Ovary (tissue), 10 donors: ENCODE measurements around the gene SYVN1. TPM values are rescaled to one million over a fixed set of nuclear protein-coding genes. Genes with fewer than 3 reads are reported as not detected.

Source experiments
- DNase-seq, 5 donors: peaks; one replicate each; pipeline ENCODE4 v3.0.0-alpha.2; 2019 to 2020
- H3K27ac ChIP-seq, 2 donors: fragments of 200-600 bp; one replicate each; pipeline versions ENCODE4 v1.5.1 to v1.8.0; 2019 to 2022
- H3K27me3 ChIP-seq: fragments of 200-600 bp; one replicate; pipeline ENCODE4 v1.8.0; 2022
- H3K36me3 ChIP-seq: fragments of 200-600 bp; sonication (generic); one replicate; pipeline ENCODE4 v1.5.1; 2019
- H3K4me1 ChIP-seq: one replicate; pipeline ENCODE4 v1.8.1; 2013; ENCODE audit warnings: mild to moderate bottlenecking, moderate library complexity; ENCODE audit not compliant: insufficient read depth
- H3K4me3 ChIP-seq: fragments of 200-600 bp; sonication (generic); one replicate; pipeline ENCODE4 v1.5.1; 2017
- H3K9me3 ChIP-seq, 2 donors: fragments of 200-600 bp in 1 of 2; sonication (generic) in 1 of 2; one replicate each; pipeline versions ENCODE4 v1.5.1 to v1.8.1; 2013 to 2019; ENCODE audit warnings: mild to moderate bottlenecking in 1 of 2, moderate library complexity in 1 of 2
- CTCF ChIP-seq, 3 donors: fragments of 450-650 bp in 2 of 3; fragments of 200-600 bp in 1 of 3; IDR thresholded peaks; one replicate each; pipeline versions ENCODE4 v1.5.1 to v1.8.0; 2016 to 2022; ENCODE audit warnings: antibody characterized with exemption in 3 of 3, mild to moderate bottlenecking in 1 of 3
- EP300 ChIP-seq: sonication (generic); formaldehyde crosslinking; IDR thresholded peaks from one replicate; pipeline ENCODE4 v1.6.1; 2017; ENCODE audit warnings: antibody characterized with exemption
- POLR2A ChIP-seq: fragments of 450-650 bp; IDR thresholded peaks from one replicate; pipeline ENCODE4 v1.6.1; 2017; ENCODE audit warnings: antibody characterized with exemption, mild to moderate bottlenecking, moderate library complexity
- WGBS, 3 donors: extraction: QIAGEN DNeasy Blood & Tissue Kit in 1 of 3; methylation state at CpG; one replicate each; pipeline versions ENCODE4 v1.1.5 to v1.1.7; 2013 to 2017; 5-methylcytosine and 5-hydroxymethylcytosine counted together
- intact Hi-C, 4 donors: fragments of 100-400 bp; cut with DNase I; formaldehyde crosslinking; loops; one replicate each; pipeline versions ENCODE4 v1.11.0 to v1.15.1; 2022 to 2023
- long read RNA-seq, 3 donors: library from polyadenylated mRNA in 2 of 3; unstranded in 2 of 3; transcript quantifications; one replicate each; pipeline ENCODE4 v2.0.0 and lab custom pipeline, GENCODE V29; 2021 to 2026
- polyA plus RNA-seq, 2 donors: library from polyadenylated mRNA; stranded (reverse); fragments of 200-250 nt in 1 of 2; fragments of 350-450 nt in 1 of 2; fragmentation: Illumina TruSeq in 1 of 2; extraction: RNeasy Lipid Tissue Mini Kit (QIAGEN cat#74804) in 1 of 2; gene quantifications; one replicate each; pipeline ENCODE4 v1.2.3, GENCODE V29; 2013 to 2014
- total RNA-seq, 7 donors: library from RNA; depleted of rRNA in 2 of 7; stranded (reverse); fragments of >200 nt in 2 of 7; fragmentation: NEBNext Ultra II Directional in 3 of 7; extraction: Animal tissue kit (Norgen Biotek cat#: 25700) in 3 of 7; gene quantifications; one replicate each; pipeline versions ENCODE4 v1.1.0 to v1.2.4, GENCODE V29; 2016 to 2023
- donor health status: DM: no; HTN: no; CAD: no; lungs with moderate emphysema.
- donor health status: DM: no; HTN: no; CAD: no.
- donor health status: Bipolar disorder and iron deficiency.
- donor health status: DM: yes; HTN: yes; CAD: no.
- donor health status: DM: no; HTN: no; CAD: no.
- donor health status: DM: yes; HTN: yes; CAD: no.

The SYVN1 gene
- total RNA-seq, result 10 to 100 TPM; 21.1 to 73.0 (median 53.3) TPM
- polyA plus RNA-seq, result 10 to 100 TPM; 26.7 to 59.6 TPM
- long read RNA-seq, donor 1, partial matches to known transcripts, result 14 of 15 reads
- long read RNA-seq, donor 1, other reads (novel, unspliced or antisense), result 1 of 15 reads
- long read RNA-seq, donor 2, transcript SYVN1-201 (16 exons, 3,048 nt), result major isoform, 5 of 14 reads
- long read RNA-seq, donor 2, partial matches to known transcripts, result 6 of 14 reads
- long read RNA-seq, donor 2, other reads (novel, unspliced or antisense), result 0 of 14 reads
- long read RNA-seq, donor 3, partial matches to known transcripts, result 22 of 33 reads
- long read RNA-seq, donor 3, other reads (novel, unspliced or antisense), result 8 of 33 reads

DNA sequence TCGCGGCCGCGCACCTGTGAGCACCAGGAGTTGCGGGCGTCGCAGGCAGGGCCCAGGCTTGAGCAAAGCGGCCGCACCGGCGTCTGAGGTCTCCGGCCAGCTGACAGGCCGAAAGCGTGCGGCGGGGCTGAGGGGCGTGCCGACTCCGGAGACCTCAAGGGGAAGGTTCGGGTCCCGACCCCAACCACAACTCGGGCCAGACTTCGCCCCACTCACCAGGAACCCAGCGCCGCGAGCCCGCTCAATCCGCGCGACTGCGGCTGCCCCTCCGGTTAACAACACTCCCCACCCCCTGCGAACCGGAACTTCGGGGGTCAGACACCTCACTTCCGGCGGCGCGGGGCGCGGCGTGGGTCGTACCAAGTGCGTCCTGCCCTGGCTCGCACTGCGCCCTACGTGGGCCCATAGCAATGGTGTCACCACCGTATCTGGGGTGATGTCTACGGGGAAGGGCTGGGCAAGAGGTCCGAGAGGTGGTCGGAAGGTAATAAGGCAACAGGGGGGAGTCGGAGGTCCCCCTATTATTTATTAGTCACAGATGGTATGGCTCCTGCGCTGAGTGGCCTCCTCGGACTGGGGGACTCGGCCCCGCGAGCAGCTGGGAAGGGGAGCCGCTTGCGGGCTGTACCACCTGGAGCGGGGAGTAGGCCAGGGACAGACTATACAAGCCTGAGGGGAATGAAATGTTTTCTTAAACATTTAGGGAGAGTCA is at the start of gene SYVN1:
Gene SYVN1 (minus strand): TSS at position 280 of the 712 bp plus-strand sequence. CDS start 918 bp downstream, outside the sequence.
- Histone ChIP-seq H3K9me3 (no peaks in the 10 kb centered on the region), H3K4me1 (no peaks in the 10 kb centered on the region), H3K27me3 (no peaks in the 10 kb centered on the region), H3K27ac (peak within 1 kb of the TSS; percentile 79 to 99), H3K4me3 (peak within 1 kb of the TSS; percentile 76), H3K36me3 (no peaks in the 10 kb centered on the region)
- intact Hi-C loops, result no loop called here
- 0 to 1% (median 0%) methylated on average over 55 to 60 of the region's 60 CpGs for WGBS, 3 donors
- peak in 1 of 3 donors; percentile 8 for TF ChIP-seq CTCF (IDR thresholded peaks at IDR 0.05)
- TF ChIP-seq POLR2A, result peak; percentile 95
- peak; percentile 33 for TF ChIP-seq EP300
- DNase-seq, result peak; percentile 91 to 94 (median 92)

DNA sequence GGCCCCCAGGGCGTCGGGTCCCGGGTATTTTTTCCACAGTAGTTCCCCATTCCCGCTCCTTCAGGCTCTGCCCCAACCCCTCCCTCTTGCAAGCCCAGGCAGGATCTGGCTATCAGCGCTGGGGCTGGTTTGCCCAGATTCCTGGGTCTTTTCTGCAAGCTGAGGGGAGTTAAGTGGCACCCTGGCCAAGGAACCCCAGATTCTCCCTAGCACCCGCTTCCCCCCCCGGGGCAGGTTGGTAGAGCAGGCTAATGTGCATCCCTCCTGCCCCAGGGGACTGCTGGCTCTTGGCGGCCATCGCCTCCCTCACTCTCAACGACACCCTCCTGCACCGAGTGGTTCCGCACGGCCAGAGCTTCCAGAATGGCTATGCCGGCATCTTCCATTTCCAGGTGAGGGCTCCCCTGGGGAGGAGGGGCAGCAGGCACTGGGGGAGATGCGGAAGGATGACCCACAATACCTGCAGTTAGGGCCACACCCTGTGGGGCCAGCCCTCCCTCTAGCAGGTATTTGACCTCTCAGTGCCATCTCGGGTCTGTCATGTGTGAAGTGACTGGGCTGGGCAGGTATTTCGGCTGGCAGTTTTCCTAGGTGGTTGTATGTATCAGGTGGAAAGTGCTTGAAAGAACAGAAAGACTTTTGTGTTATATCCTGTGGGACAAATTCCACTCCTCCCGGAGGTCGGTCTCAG is 49.0 kb upstream of the SYVN1 start:
- Histone ChIP-seq H3K27me3 (no peaks in the 10 kb centered on the region), H3K36me3 (no peaks in the 10 kb centered on the region), H3K4me3 (no peak overlapping the region), H3K9me3 (no peaks in the 10 kb centered on the region), H3K27ac (peak overlapping the region in 1 of 2 donors; percentile 0), H3K4me1 (peaks cover 6% of the 10 kb centered on the region)
- no peak for TF ChIP-seq EP300
- no peak for TF ChIP-seq POLR2A
- TF ChIP-seq CTCF (IDR thresholded peaks at IDR 0.05), result no peak
- intact Hi-C loops, result loop anchor here in 1 of 4 donors (10.0 kb wide), 1 partner anchor 69 kb away; the partner anchor contains the start of genes TM7SF2 and ZNHIT2
- 83 to 86% (median 84%) methylated on average over 19 of the region's 19 CpGs for WGBS, 3 donors
- DNase-seq, result peak in 1 of 5 donors; percentile 19

- WGBS, 3 donors, result 33 to 37% (median 34%) methylated on average over 20 to 23 of the region's 23 CpGs
- Histone ChIP-seq H3K27ac (peak overlapping the region; percentile 77 to 86), H3K4me1 (peaks cover 6% of the 10 kb centered on the region), H3K9me3 (no peaks in the 10 kb centered on the region), H3K36me3 (no peaks in the 10 kb centered on the region), H3K4me3 (peak overlapping the region; percentile 56), H3K27me3 (no peaks in the 10 kb centered on the region)
- intact Hi-C loops, result loop anchor here in 1 of 4 donors (10.0 kb wide), 1 partner anchor 68 kb away; the partner anchor contains the start of genes TM7SF2 and ZNHIT2
- TF ChIP-seq POLR2A (no peak), CTCF (IDR thresholded peaks at IDR 0.05) (no peak), EP300 (no peak)
- DNase-seq, result peak; percentile 31 to 54 (median 52)
Observed at GRCh38 chr11:65182258-65183170, 48.2 kb upstream of the SYVN1 start.
